HEK293T (cell line): Measurements from ENCODE around the gene KRTAP15-1.

ENCODE experiments used
- ARNT ChIP-seq: fragments of 450-650 bp; IDR thresholded peaks from 2 replicates; pipeline ENCODE4 v1.6.1; 2017; ENCODE audit warnings: mild to moderate bottlenecking
- ELF4 ChIP-seq: fragments of 450-650 bp; IDR thresholded peaks from 2 replicates; pipeline ENCODE4 v1.6.1; 2017; ENCODE audit warnings: antibody characterized with exemption
- FOXK2 ChIP-seq: fragments of 450-650 bp; IDR thresholded peaks from 2 replicates; pipeline ENCODE4 v1.6.1; 2016; ENCODE audit warnings: mild to moderate bottlenecking
- FOXM1 ChIP-seq: fragments of 450-650 bp; IDR thresholded peaks from 2 replicates; pipeline ENCODE4 v1.6.1; 2017; ENCODE audit warnings: mild to moderate bottlenecking, borderline replicate concordance
- HDGF ChIP-seq: fragments of 450-650 bp; IDR thresholded peaks from 2 replicates; pipeline ENCODE4 v1.6.1; 2017; ENCODE audit warnings: antibody characterized with exemption, borderline replicate concordance
- NFRKB ChIP-seq: fragments of 450-650 bp; IDR thresholded peaks from 2 replicates; pipeline ENCODE4 v1.6.1; 2016; ENCODE audit warnings: mild to moderate bottlenecking, moderate library complexity
- SP1 ChIP-seq: fragments of 450-650 bp; IDR thresholded peaks from 2 replicates; pipeline ENCODE4 v1.6.1; 2017
- SUZ12 ChIP-seq: fragments of 450-650 bp; IDR thresholded peaks from 2 replicates; pipeline ENCODE4 v1.6.1; 2016; ENCODE audit warnings: mild to moderate bottlenecking
- TARDBP ChIP-seq: fragments of 450-650 bp; IDR thresholded peaks from 2 replicates; pipeline ENCODE4 v1.6.1; 2016
- ZNF384 ChIP-seq: fragments of 450-650 bp; IDR thresholded peaks from 2 replicates; pipeline ENCODE4 v1.6.1; 2016
- TF ChIP-seq, protein P1 (sequence below): fragments of 450-650 bp; IDR thresholded peaks from 2 replicates; pipeline ENCODE4 v1.6.1; 2016

DNA sequence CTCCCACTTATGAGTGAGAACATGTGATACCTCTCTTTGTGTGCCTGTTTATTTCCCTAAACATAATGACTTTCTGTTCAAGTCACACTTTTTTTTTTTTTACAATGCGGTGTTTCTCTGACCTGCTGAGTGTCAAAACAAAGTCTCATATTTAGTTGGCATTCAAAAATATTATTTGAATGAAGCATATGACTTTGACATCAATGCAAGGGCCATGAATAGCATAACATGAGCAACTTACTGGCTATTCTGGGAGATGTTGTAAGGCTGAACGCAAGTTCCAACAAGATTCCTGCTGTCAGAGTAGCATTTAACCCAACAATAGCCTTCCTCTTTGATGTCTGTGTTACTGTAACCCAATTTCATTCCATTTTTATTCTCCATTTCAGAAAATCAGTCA, 42.1 kb downstream of the KRTAP15-1 start:
- no peak for TF ChIP-seq ELF4
- no peak for TF ChIP-seq FOXK2
- TF ChIP-seq FOXM1 = no peak
- TF ChIP-seq SP1 = no peak
- TF ChIP-seq ZNF384 = no peak
- TF ChIP-seq SUZ12 = no peak
- TF ChIP-seq TARDBP = no peak
- no peak for TF ChIP-seq ARNT
- no peak for TF ChIP-seq HDGF
- no peak for TF ChIP-seq NFRKB
- TF ChIP-seq, protein P1, sequence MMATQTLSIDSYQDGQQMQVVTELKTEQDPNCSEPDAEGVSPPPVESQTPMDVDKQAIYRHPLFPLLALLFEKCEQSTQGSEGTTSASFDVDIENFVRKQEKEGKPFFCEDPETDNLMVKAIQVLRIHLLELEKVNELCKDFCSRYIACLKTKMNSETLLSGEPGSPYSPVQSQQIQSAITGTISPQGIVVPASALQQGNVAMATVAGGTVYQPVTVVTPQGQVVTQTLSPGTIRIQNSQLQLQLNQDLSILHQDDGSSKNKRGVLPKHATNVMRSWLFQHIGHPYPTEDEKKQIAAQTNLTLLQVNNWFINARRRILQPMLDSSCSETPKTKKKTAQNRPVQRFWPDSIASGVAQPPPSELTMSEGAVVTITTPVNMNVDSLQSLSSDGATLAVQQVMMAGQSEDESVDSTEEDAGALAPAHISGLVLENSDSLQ = no peak
